ENCODE measurements around the gene MPV17. TPM values are rescaled to one million over a fixed set of nuclear protein-coding genes. Genes with fewer than 3 reads are reported as not detected.

MPV17 gene
- total and polyA plus RNA-seq, 2 of the 13 experiments (the other 11 are each of a cell fraction or from before 2014, with no cell fraction given): 48.9 to 129 TPM

GRCh38 chr2:27264753-27265535 is 58.0 kb downstream of the MPV17 start (continued):
- TF ChIP-seq, protein P1, sequence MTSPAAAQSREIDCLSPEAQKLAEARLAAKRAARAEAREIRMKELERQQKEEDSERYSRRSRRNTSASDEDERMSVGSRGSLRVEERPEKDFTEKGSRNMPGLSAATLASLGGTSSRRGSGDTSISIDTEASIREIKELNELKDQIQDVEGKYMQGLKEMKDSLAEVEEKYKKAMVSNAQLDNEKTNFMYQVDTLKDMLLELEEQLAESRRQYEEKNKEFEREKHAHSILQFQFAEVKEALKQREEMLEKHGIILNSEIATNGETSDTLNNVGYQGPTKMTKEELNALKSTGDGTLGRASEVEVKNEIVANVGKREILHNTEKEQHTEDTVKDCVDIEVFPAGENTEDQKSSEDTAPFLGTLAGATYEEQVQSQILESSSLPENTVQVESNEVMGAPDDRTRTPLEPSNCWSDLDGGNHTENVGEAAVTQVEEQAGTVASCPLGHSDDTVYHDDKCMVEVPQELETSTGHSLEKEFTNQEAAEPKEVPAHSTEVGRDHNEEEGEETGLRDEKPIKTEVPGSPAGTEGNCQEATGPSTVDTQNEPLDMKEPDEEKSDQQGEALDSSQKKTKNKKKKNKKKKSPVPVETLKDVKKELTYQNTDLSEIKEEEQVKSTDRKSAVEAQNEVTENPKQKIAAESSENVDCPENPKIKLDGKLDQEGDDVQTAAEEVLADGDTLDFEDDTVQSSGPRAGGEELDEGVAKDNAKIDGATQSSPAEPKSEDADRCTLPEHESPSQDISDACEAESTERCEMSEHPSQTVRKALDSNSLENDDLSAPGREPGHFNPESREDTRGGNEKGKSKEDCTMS (CRISPR knock-in tag; conservative IDR thresholded peaks at IDR 0.05): no peak
- peak; percentile 87 for TF ChIP-seq ZSCAN31 (CRISPR knock-in tag; IDR thresholded peaks at IDR 0.05; ENCODE audit: low read depth)
- peak; percentile 94 for TF ChIP-seq HIC2 (CRISPR knock-in tag; IDR thresholded peaks at IDR 0.05; ENCODE audit: low read depth)
- TF ChIP-seq, protein P2, sequence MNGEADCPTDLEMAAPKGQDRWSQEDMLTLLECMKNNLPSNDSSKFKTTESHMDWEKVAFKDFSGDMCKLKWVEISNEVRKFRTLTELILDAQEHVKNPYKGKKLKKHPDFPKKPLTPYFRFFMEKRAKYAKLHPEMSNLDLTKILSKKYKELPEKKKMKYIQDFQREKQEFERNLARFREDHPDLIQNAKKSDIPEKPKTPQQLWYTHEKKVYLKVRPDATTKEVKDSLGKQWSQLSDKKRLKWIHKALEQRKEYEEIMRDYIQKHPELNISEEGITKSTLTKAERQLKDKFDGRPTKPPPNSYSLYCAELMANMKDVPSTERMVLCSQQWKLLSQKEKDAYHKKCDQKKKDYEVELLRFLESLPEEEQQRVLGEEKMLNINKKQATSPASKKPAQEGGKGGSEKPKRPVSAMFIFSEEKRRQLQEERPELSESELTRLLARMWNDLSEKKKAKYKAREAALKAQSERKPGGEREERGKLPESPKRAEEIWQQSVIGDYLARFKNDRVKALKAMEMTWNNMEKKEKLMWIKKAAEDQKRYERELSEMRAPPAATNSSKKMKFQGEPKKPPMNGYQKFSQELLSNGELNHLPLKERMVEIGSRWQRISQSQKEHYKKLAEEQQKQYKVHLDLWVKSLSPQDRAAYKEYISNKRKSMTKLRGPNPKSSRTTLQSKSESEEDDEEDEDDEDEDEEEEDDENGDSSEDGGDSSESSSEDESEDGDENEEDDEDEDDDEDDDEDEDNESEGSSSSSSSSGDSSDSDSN (CRISPR knock-in tag; IDR thresholded peaks at IDR 0.05): peak; percentile 72
- peak; percentile 60 for TF ChIP-seq SAP130 (CRISPR knock-in tag; IDR thresholded peaks at IDR 0.05; ENCODE audit: low read depth)
- TF ChIP-seq, protein P3, sequence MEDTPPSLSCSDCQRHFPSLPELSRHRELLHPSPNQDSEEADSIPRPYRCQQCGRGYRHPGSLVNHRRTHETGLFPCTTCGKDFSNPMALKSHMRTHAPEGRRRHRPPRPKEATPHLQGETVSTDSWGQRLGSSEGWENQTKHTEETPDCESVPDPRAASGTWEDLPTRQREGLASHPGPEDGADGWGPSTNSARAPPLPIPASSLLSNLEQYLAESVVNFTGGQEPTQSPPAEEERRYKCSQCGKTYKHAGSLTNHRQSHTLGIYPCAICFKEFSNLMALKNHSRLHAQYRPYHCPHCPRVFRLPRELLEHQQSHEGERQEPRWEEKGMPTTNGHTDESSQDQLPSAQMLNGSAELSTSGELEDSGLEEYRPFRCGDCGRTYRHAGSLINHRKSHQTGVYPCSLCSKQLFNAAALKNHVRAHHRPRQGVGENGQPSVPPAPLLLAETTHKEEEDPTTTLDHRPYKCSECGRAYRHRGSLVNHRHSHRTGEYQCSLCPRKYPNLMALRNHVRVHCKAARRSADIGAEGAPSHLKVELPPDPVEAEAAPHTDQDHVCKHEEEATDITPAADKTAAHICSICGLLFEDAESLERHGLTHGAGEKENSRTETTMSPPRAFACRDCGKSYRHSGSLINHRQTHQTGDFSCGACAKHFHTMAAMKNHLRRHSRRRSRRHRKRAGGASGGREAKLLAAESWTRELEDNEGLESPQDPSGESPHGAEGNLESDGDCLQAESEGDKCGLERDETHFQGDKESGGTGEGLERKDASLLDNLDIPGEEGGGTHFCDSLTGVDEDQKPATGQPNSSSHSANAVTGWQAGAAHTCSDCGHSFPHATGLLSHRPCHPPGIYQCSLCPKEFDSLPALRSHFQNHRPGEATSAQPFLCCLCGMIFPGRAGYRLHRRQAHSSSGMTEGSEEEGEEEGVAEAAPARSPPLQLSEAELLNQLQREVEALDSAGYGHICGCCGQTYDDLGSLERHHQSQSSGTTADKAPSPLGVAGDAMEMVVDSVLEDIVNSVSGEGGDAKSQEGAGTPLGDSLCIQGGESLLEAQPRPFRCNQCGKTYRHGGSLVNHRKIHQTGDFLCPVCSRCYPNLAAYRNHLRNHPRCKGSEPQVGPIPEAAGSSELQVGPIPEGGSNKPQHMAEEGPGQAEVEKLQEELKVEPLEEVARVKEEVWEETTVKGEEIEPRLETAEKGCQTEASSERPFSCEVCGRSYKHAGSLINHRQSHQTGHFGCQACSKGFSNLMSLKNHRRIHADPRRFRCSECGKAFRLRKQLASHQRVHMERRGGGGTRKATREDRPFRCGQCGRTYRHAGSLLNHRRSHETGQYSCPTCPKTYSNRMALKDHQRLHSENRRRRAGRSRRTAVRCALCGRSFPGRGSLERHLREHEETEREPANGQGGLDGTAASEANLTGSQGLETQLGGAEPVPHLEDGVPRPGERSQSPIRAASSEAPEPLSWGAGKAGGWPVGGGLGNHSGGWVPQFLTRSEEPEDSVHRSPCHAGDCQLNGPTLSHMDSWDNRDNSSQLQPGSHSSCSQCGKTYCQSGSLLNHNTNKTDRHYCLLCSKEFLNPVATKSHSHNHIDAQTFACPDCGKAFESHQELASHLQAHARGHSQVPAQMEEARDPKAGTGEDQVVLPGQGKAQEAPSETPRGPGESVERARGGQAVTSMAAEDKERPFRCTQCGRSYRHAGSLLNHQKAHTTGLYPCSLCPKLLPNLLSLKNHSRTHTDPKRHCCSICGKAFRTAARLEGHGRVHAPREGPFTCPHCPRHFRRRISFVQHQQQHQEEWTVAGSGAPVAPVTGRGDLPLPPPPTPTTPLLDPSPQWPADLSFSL (CRISPR knock-in tag; IDR thresholded peaks at IDR 0.05): peak; percentile 30; the same call in 1 of the 2 replicates
- TF ChIP-seq ZNF335 (CRISPR knock-in tag; IDR thresholded peaks at IDR 0.05): no peak
- TF ChIP-seq ZNF761 (CRISPR knock-in tag; conservative IDR thresholded peaks at IDR 0.05): 0 out of 2 replicates have a peak, but pooled peaks have one; percentile 30
- peak; percentile 66; the same call in 1 of the 2 replicates for TF ChIP-seq GLI4 (CRISPR knock-in tag; IDR thresholded peaks at IDR 0.05; ENCODE audit: borderline replicate concordance)

All from HepG2 (cell line).